Heart left ventricle (tissue), 13 donors: ENCODE results near the gene MYH8.

Experiments
- CTCF ChIP-seq, 12 donors: fragments of 200-600 bp; sonication (generic) in 4 of 12; IDR thresholded peaks; one replicate each; pipeline versions ENCODE4 v1.5.0 to v1.8.0; 2018 to 2022; ENCODE audit warnings: antibody characterized with exemption in 12 of 12, mild to moderate bottlenecking in 5 of 12
- POLR2A ChIP-seq, 2 donors: fragments of 450-650 bp; IDR thresholded peaks; one replicate each; pipeline ENCODE4 v1.6.1; 2017; ENCODE audit warnings: antibody characterized with exemption in 2 of 2, mild to moderate bottlenecking in 2 of 2, moderate library complexity in 2 of 2
- donor health status: ischemic (EF 13 %, LVEDD 7.1; RV severe dilation, severe dysfunction).
- donor health status: DM: no; HTN: yes; CAD: no.
- donor health status: DM: no; HTN: no; CAD: no.
- donor health status: ischemic (EF 25% LVEDD 6.9; RV normal size, moderate dysfunction).
- donor health status: ischemic (EF 25% LVEDD 5.7; RV mildly dilated, moderate dysfunction).
- donor health status: ischemic (EF 35%, LVEDD 5.7; RV mildly dilated, moderate dysfunction).
- donor health status: nonischemic (EF 11% LVEDD 7.7; RV severe dilation, severe dysfunction).
- donor health status: DM: yes; HTN: yes; CAD: no.
- donor health status: PGD.
- donor health status: ischemic (EF 29% LVEDD 5.4; RV normal size, mild dysfunction).
- donor health status: nonischemic (EF 23%, LVEDD 6.1; RV moderate dilation, normal function).

- TF ChIP-seq CTCF (IDR thresholded peaks at IDR 0.05) (no peak), POLR2A (IDR thresholded peaks at IDR 0.05) (no peak)
Measured at GRCh38 chr17:10369239-10369638, 52.5 kb downstream of the MYH8 start.
